Measurements from ENCODE around the gene CFAP210.
"Not testable (repeated sequence)": the region's sequence is repeated elsewhere in the genome, so short reads cannot be mapped to it uniquely, and the experiment has no call there.

CFAP210 gene

GRCh38 chr2:169687943-169688342 is 6.3 kb downstream of the CFAP210 start:
- H3K27ac ChIP-seq (ENCODE audit: insufficient read depth in 1 of 2, low read depth in 1 of 2, low read length in 2 of 2, poor library complexity in 1 of 2, severe bottlenecking in 2 of 2); CTCF ChIA-PET; H3K36me3 ChIP-seq (ENCODE audit: control insufficient read depth in 4 of 4, insufficient read depth in 4 of 4, low read length in 3 of 4); DNase-seq; H3K4me3 ChIP-seq (ENCODE audit: control insufficient read depth in 1 of 7, extremely low read depth in 1 of 7, insufficient read depth in 4 of 7, low read depth in 2 of 7, low read length in 6 of 7); H3K27me3 ChIP-seq (replicated peaks in 2 of 5; ENCODE audit: control insufficient read depth in 4 of 5, insufficient read depth in 5 of 5, low read length in 4 of 5); H3K4me1 ChIP-seq (ENCODE audit: control extremely low read depth in 1 of 4, control insufficient read depth in 4 of 4, insufficient read depth in 4 of 4, low read length in 3 of 4); H3K9me3 ChIP-seq (ENCODE audit: control extremely low read depth in 1 of 5, control insufficient read depth in 4 of 5, insufficient read depth in 2 of 5, low read depth in 1 of 5, low read length in 4 of 5): not testable (repeated sequence)
- POLR2A ChIA-PET, result interaction anchor here (0.7 kb wide), 1 partner anchor 49 kb away, joined by 4 read pairs; no protein-coding TSS in a partner anchor

GRCh38 chr2:169686825-169687224 is 7.4 kb downstream of the CFAP210 start:
- WGBS (ENCODE audit: insufficient coverage), result 83% methylated on average over 2 of the region's 4 CpGs
- CTCF ChIA-PET; H3K4me1 ChIP-seq (ENCODE audit: control extremely low read depth in 1 of 4, control insufficient read depth in 4 of 4, insufficient read depth in 4 of 4, low read length in 3 of 4); H3K27me3 ChIP-seq (replicated peaks in 2 of 5; ENCODE audit: control insufficient read depth in 4 of 5, insufficient read depth in 5 of 5, low read length in 4 of 5); DNase-seq; H3K9me3 ChIP-seq (ENCODE audit: control extremely low read depth in 1 of 5, control insufficient read depth in 4 of 5, insufficient read depth in 2 of 5, low read depth in 1 of 5, low read length in 4 of 5); H3K27ac ChIP-seq (ENCODE audit: insufficient read depth in 1 of 2, low read depth in 1 of 2, low read length in 2 of 2, poor library complexity in 1 of 2, severe bottlenecking in 2 of 2); POLR2A ChIA-PET; H3K36me3 ChIP-seq (ENCODE audit: control insufficient read depth in 4 of 4, insufficient read depth in 4 of 4, low read length in 3 of 4); H3K4me3 ChIP-seq (ENCODE audit: control insufficient read depth in 1 of 7, extremely low read depth in 1 of 7, insufficient read depth in 4 of 7, low read depth in 2 of 7, low read length in 6 of 7): not testable (repeated sequence)

DNA sequence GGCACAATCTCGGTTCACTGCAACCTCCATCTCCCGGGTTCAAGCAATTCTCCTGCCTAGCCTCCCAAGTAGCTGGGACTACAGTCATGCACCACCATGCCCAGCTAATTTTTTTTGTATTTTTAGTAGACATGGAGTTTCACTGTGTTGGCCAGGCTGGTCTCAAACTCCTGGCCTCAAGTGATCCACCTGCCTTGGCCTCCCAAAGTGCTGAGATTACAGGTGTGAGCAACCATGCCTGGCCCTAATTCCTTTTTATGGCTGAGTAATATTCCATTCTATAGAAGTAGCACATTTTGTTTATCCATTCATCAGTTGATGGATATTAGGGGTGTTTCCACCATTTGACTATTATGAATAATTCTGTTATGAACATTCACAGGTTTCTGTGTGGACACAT is 9.5 kb downstream of the CFAP210 start:
- CTCF ChIA-PET, result interaction anchor here (0.6 to 4.2 kb wide), 6 partner anchors 8 to 599 kb away, joined by 3 to 20 read pairs (median 4); partner anchors contain the start of genes CFAP210 and PHOSPHO2
- not testable (repeated sequence) for H3K27ac ChIP-seq (ENCODE audit: insufficient read depth in 1 of 2, low read depth in 1 of 2, low read length in 2 of 2, poor library complexity in 1 of 2, severe bottlenecking in 2 of 2); H3K27me3 ChIP-seq (replicated peaks in 2 of 5; ENCODE audit: control insufficient read depth in 4 of 5, insufficient read depth in 5 of 5, low read length in 4 of 5); DNase-seq; H3K4me1 ChIP-seq (ENCODE audit: control extremely low read depth in 1 of 4, control insufficient read depth in 4 of 4, insufficient read depth in 4 of 4, low read length in 3 of 4); H3K9me3 ChIP-seq (ENCODE audit: control extremely low read depth in 1 of 5, control insufficient read depth in 4 of 5, insufficient read depth in 2 of 5, low read depth in 1 of 5, low read length in 4 of 5); H3K4me3 ChIP-seq (ENCODE audit: control insufficient read depth in 1 of 7, extremely low read depth in 1 of 7, insufficient read depth in 4 of 7, low read depth in 2 of 7, low read length in 6 of 7); H3K36me3 ChIP-seq (ENCODE audit: control insufficient read depth in 4 of 4, insufficient read depth in 4 of 4, low read length in 3 of 4)
- WGBS (ENCODE audit: insufficient coverage), result 100% methylated on average over 2 of the region's 2 CpGs
- POLR2A ChIA-PET, result interaction anchor here (0.6 kb wide), 1 partner anchor 55 kb away, joined by 3 read pairs; no protein-coding TSS in a partner anchor

GRCh38 chr2:169684135-169684565 is 10.1 kb downstream of the CFAP210 start:
- Histone ChIP-seq H3K27ac (ENCODE audit: insufficient read depth in 1 of 2, low read depth in 1 of 2, low read length in 2 of 2, poor library complexity in 1 of 2, severe bottlenecking in 2 of 2) (no peak overlapping the region), H3K36me3 (ENCODE audit: control insufficient read depth in 4 of 4, insufficient read depth in 4 of 4, low read length in 3 of 4) (no peaks in the 10 kb centered on the region), H3K9me3 (ENCODE audit: control extremely low read depth in 1 of 5, control insufficient read depth in 4 of 5, insufficient read depth in 2 of 5, low read depth in 1 of 5, low read length in 4 of 5) (peaks cover 0 to 4% (median 0%) of the 10 kb centered on the region in 5 experiments), H3K27me3 (replicated peaks in 2 of 5; ENCODE audit: control insufficient read depth in 4 of 5, insufficient read depth in 5 of 5, low read length in 4 of 5) (no peaks in the 10 kb centered on the region), H3K4me1 (ENCODE audit: control extremely low read depth in 1 of 4, control insufficient read depth in 4 of 4, insufficient read depth in 4 of 4, low read length in 3 of 4) (peaks cover 0 to 6% (median 3%) of the 10 kb centered on the region in 4 experiments), H3K4me3 (ENCODE audit: control insufficient read depth in 1 of 7, extremely low read depth in 1 of 7, insufficient read depth in 4 of 7, low read depth in 2 of 7, low read length in 6 of 7) (no peak overlapping the region)
- CTCF ChIA-PET, result interaction anchor here (0.6 to 4.2 kb wide), 4 partner anchors 9 to 598 kb away, joined by 3 to 20 read pairs (median 4); partner anchors contain the start of genes CFAP210 and PHOSPHO2
- POLR2A ChIA-PET, result interaction anchor here (0.6 kb wide), 1 partner anchor 54 kb away, joined by 3 read pairs; no protein-coding TSS in a partner anchor
- DNase-seq, result no peak
- WGBS (ENCODE audit: insufficient coverage), result 83% methylated on average over 2 of the region's 3 CpGs

GRCh38 chr2:169683425-169684134 is 10.6 kb downstream of the CFAP210 start:
- H3K9me3 ChIP-seq (ENCODE audit: control extremely low read depth in 1 of 5, control insufficient read depth in 4 of 5, insufficient read depth in 2 of 5, low read depth in 1 of 5, low read length in 4 of 5), result peaks cover 0 to 4% (median 0%) of the 10 kb centered on the region in 5 experiments
- H3K27ac ChIP-seq (ENCODE audit: insufficient read depth in 1 of 2, low read depth in 1 of 2, low read length in 2 of 2, poor library complexity in 1 of 2, severe bottlenecking in 2 of 2), result no peak overlapping the region
- H3K36me3 ChIP-seq (ENCODE audit: control insufficient read depth in 4 of 4, insufficient read depth in 4 of 4, low read length in 3 of 4), result no peaks in the 10 kb centered on the region
- peaks cover 0 to 6% (median 3%) of the 10 kb centered on the region in 4 experiments for H3K4me1 ChIP-seq (ENCODE audit: control extremely low read depth in 1 of 4, control insufficient read depth in 4 of 4, insufficient read depth in 4 of 4, low read length in 3 of 4)
- peak in 1 of 3 donors; percentile 11 for DNase-seq
- H3K27me3 ChIP-seq (replicated peaks in 2 of 5; ENCODE audit: control insufficient read depth in 4 of 5, insufficient read depth in 5 of 5, low read length in 4 of 5), result no peaks in the 10 kb centered on the region
- 100% methylated on average over 1 of the region's 3 CpGs for WGBS (ENCODE audit: insufficient coverage)
- ChIA-PET POLR2A (no interaction called here), CTCF (interaction anchor here (0.9 to 4.2 kb wide), 5 partner anchors 9 to 81 kb away, joined by 3 to 20 read pairs (median 3); partner anchors contain the start of genes CFAP210 and PHOSPHO2)
- H3K4me3 ChIP-seq (ENCODE audit: control insufficient read depth in 1 of 7, extremely low read depth in 1 of 7, insufficient read depth in 4 of 7, low read depth in 2 of 7, low read length in 6 of 7), result no peak overlapping the region

- ChIA-PET POLR2A (no interaction called here), CTCF (interaction anchor here (0.6 to 4.2 kb wide), 6 partner anchors 10 to 237 kb away, joined by 3 to 20 read pairs (median 3); partner anchors contain the start of genes CFAP210 and PHOSPHO2)
- WGBS (ENCODE audit: insufficient coverage), result 83% methylated on average over 2 of the region's 3 CpGs
- Histone ChIP-seq H3K27ac (ENCODE audit: insufficient read depth in 1 of 2, low read depth in 1 of 2, low read length in 2 of 2, poor library complexity in 1 of 2, severe bottlenecking in 2 of 2) (no peak overlapping the region), H3K9me3 (ENCODE audit: control extremely low read depth in 1 of 5, control insufficient read depth in 4 of 5, insufficient read depth in 2 of 5, low read depth in 1 of 5, low read length in 4 of 5) (peaks cover 0 to 4% (median 0%) of the 10 kb centered on the region in 5 experiments), H3K27me3 (replicated peaks in 2 of 5; ENCODE audit: control insufficient read depth in 4 of 5, insufficient read depth in 5 of 5, low read length in 4 of 5) (no peaks in the 10 kb centered on the region), H3K4me3 (ENCODE audit: control insufficient read depth in 1 of 7, extremely low read depth in 1 of 7, insufficient read depth in 4 of 7, low read depth in 2 of 7, low read length in 6 of 7) (no peak overlapping the region), H3K4me1 (ENCODE audit: control extremely low read depth in 1 of 4, control insufficient read depth in 4 of 4, insufficient read depth in 4 of 4, low read length in 3 of 4) (peaks cover 0 to 6% (median 3%) of the 10 kb centered on the region in 4 experiments), H3K36me3 (ENCODE audit: control insufficient read depth in 4 of 4, insufficient read depth in 4 of 4, low read length in 3 of 4) (no peaks in the 10 kb centered on the region)
- no peak for DNase-seq
Measured at GRCh38 chr2:169683054-169683424, 11.2 kb downstream of the CFAP210 start.

DNA sequence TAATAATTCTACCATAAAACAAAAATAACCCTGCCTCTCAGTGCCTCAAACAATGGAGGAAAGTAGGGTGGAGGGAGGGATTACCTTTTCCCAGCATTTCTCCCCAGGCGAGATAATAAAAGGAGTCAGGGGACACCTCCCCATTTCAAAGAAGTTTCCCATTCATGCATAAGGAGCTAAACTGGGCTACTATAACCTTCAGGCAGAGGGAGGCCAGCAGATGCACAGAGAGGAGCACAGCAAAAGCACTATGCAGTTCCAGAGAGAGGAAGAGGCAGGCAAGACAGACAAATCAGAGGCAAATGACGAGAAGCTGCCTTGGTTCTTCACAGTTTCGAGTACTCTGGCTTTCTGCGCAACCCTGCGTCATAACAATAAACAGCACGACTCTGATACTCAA is 17.4 kb downstream of the CFAP210 start:
- Histone ChIP-seq H3K27ac (ENCODE audit: insufficient read depth in 1 of 2, low read depth in 1 of 2, low read length in 2 of 2, poor library complexity in 1 of 2, severe bottlenecking in 2 of 2) (no peak overlapping the region), H3K4me1 (ENCODE audit: control extremely low read depth in 1 of 4, control insufficient read depth in 4 of 4, insufficient read depth in 4 of 4, low read length in 3 of 4) (peaks cover 0 to 8% (median 5%) of the 10 kb centered on the region in 4 experiments), H3K27me3 (replicated peaks in 2 of 5; ENCODE audit: control insufficient read depth in 4 of 5, insufficient read depth in 5 of 5, low read length in 4 of 5) (no peaks in the 10 kb centered on the region), H3K36me3 (ENCODE audit: control insufficient read depth in 4 of 4, insufficient read depth in 4 of 4, low read length in 3 of 4) (no peaks in the 10 kb centered on the region), H3K4me3 (ENCODE audit: control insufficient read depth in 1 of 7, extremely low read depth in 1 of 7, insufficient read depth in 4 of 7, low read depth in 2 of 7, low read length in 6 of 7) (no peak overlapping the region), H3K9me3 (ENCODE audit: control extremely low read depth in 1 of 5, control insufficient read depth in 4 of 5, insufficient read depth in 2 of 5, low read depth in 1 of 5, low read length in 4 of 5) (peaks cover 0 to 4% (median 0%) of the 10 kb centered on the region in 5 experiments)
- WGBS (ENCODE audit: insufficient coverage), result no CpG with 5 or more reads among the region's 6 CpGs
- no peak for DNase-seq
- CTCF ChIA-PET, result interaction anchor here (1.5 to 1.7 kb wide), 2 partner anchors 12 to 148 kb away, joined by 5 to 8 read pairs; no protein-coding TSS in a partner anchor
- POLR2A ChIA-PET, result no interaction called here

All from common myeloid progenitor, CD34-positive (primary cell).